Putamen (tissue), 1 donor: ENCODE data around the gene IZUMO4.
A peak's percentile ranks its signal among the peaks of the same experiment; 100 is the strongest.

Experiments used
- DNase-seq: peaks from one replicate; pipeline ENCODE4 v3.0.0-alpha.2; 2016; ENCODE audit warnings: low spot score

IZUMO4 gene

DNA sequence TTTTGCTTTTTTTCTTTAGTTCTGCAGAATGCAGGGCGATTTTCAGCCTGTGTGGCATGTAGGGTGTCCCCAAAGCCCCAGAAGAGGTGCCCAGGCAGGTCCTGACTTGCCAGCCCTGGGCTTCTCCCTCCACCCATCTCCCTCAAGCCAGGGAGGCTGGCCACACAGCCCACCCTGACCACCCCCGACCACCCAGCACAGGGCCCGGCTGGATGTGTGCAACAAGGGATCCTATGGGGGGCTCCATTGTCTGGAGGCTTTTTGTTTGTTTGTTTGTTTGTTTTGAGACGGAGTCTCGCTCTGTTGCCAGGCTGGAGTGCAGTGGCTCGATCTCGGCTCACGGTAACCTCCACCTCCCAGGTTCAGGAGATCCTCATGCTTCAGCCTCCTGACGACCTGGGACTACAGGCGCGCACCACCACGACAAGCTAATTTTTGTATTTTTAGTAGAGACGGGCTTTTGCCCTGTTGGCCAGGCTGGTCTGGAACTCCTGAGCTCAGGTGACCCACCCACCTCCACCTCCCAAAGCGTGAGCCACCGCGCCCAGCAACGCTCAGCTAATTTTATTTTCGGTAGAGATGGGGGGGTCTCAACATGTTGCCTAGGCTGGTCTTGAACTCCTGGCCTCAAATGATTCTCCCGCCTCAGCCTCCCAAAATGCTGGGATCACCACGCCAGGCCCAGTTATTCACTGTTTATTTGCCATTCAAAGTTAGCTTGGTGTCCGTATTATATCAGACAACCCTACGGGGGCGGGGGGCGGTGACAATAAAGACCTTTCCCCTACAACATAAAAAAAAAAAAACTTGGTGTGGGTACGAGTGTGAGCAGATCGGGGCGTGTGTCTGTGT is 37.9 kb upstream of the IZUMO4 start:
- no peak for DNase-seq

DNA sequence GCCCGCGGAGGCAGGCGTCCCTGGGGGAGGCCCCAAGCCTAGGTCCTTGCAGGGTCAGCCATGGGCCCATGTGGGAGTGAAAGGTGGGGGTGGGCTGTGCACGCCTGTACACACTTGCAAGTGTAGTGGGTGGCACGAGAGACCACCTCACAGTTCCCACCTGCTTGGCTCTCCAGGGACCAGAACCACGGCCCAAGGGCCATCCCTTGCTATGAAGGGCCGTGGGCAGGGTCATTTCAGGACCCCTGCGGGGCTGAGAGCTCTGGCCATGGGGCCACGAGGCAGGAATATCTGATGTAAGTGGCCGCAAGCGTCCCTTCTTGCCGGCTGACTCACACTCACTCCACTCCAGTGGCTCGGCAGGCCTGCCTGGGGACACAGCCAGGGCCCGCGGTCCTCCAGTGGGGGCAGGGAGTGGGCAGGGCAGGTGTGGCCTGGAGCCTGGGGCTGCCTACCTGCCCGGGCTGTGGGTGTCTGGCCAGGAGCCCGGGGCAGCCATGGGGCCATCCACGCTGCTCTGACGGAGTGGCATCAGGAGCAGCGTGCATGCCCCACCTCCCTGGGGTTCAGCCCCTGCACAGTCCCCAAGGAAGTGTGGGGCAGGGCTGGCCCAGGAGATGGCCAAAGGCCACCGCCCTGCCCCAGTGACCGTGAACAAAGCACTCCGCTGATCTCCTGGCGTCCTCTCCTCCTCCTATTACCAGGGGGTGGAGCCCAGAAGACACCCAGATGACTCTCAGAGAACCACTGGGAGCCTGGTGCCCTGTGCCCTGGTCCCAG is 37.1 kb upstream of the IZUMO4 start:
- no peak for DNase-seq

DNA sequence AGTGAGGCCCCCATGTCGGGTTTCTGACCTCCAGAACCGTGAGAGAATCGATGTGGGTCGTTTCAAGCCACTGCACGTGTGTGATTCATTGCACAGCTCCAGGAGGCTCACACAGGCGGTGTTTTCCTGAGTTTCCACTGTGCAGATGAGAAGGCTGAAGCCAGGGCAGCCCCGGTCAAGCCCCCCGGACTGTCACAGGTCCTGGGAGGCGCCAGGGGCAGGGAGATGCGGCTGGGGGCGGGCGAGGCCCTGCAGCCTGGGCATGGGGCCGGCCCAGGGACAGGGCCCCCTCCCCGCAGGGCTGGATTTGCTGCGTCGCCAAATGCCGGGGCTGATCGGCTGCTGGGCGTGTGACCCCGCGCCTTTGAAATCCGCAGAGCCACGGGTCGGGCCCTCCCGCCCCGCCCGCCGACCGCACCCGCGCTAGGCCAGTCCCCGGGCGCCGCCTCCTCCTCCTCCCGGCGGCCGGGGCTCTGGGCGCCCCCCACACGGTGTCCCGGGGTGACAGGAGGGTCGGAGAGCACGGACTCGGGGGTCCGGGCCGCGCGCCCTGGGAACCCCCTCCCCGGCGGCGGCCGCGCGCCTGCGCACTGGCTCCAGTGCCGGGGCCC is 35.7 kb upstream of the IZUMO4 start:
- no peak for DNase-seq

DNA sequence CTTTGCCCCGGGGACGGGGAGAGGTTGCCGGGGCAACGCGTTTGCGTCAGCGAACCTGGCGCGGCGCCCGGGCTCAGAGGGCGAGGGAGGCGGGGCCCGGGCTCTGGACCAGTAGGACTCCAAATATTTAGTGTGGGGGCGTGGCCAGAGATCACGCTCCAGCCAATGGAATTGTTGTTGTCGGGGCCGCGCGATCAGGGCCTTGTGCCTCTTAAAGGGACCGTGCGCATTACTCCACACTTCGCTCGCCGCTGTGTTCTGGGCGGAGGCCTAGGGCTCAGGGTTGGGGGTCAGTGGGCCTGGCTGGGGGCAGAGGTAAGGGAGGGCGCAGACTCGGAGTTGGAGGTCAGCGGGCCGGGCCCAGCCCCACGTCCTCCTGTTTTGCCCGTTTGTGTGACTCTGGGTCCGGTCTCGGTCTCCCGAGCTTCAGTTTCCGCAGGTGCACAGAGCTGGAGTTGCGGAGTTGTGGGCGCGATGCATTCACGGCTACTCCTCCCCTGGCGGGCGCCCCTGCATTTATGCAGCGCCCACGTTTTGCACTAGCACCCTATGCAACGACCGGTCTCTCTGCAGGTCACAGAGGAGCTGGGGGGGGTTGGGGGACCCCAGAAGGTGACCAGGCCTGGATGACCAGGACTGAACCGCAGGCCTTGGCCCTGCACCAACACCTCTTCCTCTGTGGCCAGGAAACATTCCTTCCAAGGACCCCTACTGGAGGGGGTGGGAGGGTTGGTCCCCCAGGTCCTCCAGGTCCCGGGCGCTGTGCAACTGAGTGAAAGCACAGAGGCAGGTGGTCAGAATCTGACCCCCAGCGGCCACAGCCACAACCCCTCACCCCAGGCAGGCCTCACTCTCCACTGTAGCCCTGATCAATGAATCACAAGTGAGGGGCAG is 35.0 kb upstream of the IZUMO4 start:
- DNase-seq: peak; percentile 98

DNA sequence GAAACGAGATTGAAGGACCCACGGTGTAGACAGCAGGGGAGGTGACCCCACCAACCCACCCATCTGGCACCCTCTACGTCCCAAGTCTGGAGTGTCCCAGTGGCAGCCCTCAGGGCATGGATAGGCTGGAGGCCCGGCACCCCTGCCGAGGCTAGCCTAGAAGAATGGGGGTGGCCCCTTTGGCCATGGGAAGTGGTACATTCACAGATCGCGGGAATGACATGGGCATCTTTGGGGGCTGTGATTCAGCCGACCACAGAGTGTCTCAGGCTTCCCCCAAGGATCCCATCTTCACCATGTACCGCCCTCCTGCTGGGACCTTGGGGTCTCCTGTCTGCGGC is 34.4 kb upstream of the IZUMO4 start:
- no peak for DNase-seq

DNA sequence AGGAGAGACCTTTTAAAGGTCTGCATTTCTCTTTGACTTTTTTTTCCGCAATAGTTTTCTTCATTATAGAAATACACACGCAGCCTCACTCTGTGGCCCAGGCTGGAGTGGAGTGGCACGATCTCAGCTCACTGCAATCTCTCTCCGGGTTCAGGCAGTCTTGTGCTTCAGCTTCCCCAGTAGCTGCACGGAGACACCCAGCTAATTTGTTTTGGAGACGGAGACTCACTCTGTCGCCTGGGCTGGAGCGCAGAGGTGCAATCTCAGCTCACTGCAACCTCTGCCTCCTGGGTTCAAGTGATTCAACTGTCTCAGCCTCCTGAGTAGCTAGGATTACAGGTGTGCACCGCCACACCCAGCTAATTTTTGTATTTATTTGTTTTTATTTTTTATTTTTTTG is 33.9 kb upstream of the IZUMO4 start:
- no peak for DNase-seq

DNA sequence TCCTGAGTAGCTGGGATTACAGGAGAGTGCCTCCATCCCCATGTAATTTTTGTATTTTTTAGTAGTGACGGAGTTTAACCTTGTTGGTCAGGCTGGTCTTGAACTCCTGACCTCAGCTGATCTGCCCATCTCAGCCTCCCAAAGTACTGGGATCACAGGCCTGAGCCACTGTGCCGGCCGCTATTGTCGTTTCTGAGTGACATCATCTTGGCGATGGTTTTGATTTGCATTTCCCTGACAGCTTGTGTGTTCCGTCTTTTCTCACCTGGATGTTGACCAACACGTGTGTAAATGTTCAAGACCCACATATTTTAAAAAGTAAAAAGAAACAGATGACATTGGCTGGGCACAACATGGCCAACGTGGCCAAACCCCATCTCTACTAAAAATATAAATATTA is 32.9 kb upstream of the IZUMO4 start:
- no peak for DNase-seq

DNA sequence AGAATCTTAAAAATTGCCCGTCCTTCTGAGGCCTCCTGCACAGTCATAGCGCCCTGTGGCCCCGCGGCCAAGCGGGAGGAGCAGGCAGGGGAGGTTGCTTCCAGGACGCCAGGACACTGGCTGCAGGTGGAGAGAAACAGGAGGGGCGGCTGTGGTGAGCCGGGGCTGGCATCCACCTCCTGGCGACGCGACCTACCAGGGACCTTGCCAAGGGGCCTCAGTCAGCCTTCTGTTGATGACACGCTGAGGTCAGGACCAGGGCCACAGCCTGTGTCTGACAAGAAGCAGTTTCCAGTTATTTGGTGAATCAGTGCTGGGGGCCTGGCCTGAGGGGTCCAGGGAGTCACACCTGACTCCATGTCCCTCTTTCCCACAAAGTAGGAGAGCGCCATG is 32.3 kb upstream of the IZUMO4 start:
- no peak for DNase-seq

DNA sequence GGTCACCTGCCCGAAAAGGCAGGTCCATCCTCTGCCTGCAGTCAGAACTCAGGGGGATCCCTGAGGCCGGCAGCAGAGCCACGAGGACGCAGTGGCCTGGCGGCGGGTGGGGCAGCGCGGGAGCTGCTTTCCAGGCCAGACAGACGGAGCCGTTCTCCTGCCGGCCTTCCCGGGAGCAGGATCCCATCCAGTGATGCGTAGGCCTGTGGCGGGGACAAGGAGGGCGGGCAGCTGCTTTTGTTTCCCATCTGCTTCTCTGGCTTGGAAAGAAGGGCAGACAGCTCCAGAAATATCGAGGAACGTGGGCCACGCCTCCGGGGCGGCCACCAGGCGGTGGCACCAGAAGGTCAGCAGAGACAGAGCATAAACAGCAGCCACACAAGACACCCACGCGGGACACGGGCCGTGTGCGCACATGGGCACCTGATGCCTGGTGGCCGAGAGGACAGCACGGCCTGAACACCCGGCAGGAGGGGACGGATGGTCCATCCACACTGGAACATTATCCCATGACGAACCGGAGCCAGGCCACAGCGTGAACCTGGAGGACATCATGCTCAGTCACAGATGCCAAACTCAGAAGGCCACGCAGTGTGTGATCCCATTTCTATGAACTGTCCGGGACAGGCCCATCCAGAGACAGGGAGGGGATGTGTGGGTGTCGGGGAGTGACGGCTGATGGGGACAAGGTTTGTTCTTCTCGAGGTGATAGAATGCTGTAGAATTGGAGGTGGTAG is 31.8 kb upstream of the IZUMO4 start:
- no peak for DNase-seq

DNA sequence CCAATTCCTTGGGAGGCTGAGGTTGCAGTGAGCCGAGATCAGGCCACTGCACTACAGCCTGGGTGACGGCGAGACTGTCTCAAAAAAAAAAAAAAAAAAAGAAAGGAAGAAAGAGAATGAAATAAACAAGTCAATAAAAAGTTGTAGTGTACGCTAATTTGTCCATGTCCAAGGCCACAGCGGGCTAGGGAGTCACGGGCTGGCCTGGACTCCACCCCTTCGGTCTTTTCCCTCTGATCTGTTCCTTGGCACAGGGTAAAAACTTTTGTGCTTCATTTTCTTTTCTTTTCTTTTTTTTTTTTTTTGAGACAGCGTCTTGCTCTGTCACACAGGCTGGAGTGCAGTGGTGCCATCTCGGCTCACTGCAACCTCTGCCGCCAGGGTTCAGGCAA is 26.3 kb upstream of the IZUMO4 start:
- no peak for DNase-seq

DNA sequence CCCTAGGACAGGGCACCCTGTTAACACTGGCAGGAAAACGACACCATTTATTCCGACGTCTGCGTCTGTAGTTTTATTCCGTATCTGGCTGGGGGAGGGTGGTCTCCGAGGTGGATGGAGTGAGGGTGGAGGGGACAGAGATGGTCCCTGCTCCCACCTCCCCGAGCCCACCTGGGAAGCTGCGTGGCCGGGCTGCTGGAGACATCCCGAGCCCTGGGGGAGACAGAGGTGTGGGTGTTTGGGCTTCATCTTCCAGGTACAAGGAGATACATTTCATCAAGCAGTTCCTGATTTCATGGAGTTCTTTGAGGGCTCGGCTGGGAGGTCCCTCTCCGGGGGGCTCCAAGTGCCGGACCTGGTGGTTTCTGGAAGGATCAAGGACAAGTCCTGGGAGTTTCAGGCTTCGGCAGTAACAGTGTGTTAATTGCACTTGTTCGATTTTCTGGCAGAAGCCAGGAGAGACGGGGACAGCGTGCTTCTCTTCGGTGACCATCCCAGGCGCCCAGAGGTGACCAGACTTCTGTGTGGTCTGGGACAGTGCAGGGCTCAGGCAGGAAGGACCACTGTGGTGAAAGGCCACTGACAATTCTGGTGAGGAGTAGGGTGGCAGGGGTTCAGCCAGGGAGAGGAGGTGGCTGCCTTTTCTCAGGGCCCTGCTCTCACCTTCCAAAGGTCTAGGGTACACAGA is 25.6 kb upstream of the IZUMO4 start:
- no peak for DNase-seq

DNA sequence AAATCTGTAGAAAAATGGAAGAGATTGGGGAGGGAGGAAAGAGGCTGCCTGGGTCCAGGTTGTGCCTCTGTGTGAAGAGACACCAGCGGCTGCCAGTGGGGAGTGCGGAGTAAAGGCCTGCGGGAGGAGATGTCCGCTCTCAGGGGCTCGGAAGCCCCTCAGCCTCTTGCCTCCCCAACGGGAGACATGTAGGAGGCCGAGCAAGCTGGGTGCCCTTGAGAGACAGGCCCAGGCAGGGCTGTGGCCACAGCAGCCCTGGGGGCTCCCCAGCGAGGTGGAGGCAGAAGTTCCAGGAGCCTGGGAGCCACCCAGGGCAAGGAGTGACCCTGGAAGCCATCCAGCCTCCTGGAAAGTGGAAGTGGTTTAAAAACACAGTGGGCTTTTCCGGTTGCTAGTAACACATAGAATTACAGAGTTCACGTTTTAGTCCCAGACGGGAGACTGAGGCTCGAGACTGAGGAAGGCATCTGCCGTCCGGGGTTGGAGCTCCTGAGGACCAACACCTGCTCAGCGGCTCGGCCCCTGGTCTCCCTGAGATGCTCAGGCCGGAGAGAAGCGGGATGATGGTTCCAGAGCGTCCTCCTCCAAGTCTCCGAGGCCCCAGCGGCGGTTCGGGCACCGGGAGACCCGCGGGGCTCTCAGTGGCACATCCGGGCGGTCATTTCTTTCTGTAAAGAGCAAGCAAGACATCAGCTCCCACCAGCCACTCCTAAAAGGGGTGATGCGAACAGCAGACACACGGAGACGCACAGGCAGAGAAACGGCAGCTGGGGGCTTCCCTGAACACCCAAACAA is 23.8 kb upstream of the IZUMO4 start:
- no peak for DNase-seq

DNA sequence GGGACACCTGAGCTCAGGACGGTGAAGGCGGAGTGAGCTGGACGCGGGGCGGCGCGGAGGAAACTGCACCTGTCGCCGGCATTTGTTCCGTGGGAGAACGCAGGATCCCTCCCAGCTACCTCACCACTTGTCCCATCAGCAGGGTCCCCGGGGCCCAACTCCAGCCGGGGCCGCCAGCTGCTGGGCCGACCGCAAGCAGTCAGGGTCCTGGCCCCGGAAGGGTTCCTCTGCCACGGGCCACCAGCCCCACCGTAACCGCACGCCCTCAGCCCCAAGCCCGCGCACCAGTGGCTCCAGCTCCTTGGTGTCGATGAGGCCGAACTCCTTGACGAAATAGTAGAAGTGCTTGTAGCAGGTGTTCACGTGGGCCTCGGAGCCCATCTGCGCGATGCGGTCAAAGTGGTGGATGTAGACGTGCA is 20.2 kb upstream of the IZUMO4 start:
- DNase-seq: no peak

DNA sequence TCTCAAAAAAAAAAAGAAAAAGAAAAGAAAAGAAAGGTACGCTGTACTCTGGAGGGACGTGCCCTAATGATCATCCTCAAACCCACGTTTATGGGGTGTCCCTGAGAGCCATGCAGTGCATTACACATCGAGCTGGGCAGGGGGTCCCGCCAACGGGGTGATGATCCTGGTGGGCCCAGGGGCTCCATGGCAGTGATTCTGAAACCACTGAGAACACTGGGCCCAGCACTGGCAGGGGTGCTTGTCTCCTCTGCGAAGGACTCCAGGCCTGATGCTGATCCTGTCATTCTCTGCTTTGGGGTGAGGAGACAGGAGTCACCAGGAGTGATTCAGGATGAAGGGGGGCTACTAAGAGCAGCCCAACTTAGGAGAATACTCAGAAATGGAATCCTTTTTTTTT is 19.3 kb upstream of the IZUMO4 start:
- no peak for DNase-seq

DNA sequence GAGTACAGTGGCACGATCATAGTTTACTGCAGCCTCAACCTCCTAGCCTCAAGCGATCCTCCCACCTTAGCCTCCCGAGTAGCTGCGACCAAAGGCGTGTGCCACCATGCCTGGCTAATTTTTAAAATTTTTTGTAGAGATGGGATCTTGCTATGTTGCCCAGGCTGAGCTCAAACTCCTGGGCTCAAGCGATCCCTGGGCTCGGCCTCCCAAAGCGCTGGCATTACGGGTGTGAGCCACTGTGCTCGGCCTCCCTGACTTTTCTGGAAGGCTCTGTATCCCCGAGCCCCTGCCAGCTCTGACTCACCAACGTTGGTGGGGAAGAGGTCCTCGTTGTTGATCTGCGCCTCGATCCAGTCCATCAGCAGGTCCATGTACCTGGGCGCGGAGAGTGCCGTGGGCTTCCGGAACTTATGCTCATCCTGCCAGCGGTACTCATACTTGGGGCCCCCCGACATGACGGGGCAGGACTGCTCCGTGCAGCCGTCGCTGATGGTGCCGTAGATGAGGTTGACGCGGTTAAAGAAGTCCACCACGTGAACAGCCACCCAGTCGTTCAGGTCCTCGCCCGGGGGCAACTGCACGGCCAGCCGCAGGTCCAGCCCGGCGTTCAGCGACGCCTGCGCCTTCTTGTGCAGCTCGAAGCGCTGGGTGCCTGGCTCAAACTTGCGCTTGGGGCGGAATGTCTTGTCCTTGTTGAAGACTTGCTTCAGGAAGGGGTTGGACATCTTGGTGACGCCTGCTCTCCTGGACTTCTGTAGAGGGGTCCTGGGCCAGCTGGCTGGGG is 18.7 kb upstream of the IZUMO4 start:
- no peak for DNase-seq

DNA sequence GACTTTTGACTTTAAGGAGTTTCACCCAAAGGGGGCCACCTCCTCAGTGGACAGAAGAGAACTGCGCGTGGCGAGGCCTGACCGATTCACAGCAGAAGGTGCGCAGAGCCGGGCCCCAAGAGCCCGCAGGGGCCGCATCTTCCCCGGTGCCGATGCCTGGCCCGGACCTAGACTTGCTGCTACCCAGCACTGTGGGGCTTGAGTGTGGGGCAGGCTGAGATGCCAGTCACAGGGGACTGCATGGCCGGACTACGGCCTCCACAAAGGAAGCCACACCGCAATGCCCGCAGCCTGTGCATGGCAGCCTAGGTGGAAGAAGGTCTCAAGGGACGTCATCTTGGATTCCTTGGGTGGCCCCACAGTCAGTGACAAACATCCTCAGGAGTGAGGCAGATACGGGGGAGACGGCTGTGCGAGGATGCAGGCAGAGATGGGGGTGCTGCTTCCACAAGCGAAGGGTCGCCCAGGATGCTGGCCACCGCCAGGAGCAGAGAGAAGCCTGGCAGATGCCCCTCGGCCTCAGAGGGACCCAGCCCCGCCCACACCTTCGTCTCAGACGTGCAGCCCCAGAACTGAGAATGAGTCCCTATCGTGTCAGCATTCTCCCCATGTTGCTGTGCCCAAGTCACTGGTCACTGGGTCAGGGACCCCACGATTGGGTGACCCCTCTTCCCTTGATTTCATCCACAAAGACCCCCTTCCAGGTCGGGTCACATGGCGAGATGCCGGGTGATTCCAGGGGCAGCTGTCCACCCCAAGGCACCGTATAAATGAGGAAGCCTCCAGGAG is 17.4 kb upstream of the IZUMO4 start:
- no peak for DNase-seq

DNA sequence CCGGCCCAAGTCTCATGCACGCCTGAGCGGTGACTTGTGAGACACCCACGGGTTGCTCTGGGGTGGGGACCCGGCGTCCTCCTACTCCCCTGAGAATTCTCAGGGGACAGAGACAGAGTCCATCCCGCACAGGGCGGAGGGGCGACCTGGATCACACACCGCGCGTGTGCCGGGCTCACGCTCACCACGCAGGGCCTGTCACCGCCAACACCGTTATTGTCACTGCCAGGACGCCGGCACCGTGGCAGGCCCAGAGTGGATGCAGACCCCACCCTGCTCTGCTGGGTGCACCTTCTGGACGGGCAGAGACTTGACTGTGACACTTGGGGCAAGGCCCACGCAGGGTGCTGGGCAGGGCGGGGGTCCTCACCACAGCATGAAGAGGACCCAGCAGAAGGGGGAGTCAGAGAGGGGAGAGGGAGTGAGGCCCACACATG is 16.8 kb upstream of the IZUMO4 start:
- no peak for DNase-seq

DNA sequence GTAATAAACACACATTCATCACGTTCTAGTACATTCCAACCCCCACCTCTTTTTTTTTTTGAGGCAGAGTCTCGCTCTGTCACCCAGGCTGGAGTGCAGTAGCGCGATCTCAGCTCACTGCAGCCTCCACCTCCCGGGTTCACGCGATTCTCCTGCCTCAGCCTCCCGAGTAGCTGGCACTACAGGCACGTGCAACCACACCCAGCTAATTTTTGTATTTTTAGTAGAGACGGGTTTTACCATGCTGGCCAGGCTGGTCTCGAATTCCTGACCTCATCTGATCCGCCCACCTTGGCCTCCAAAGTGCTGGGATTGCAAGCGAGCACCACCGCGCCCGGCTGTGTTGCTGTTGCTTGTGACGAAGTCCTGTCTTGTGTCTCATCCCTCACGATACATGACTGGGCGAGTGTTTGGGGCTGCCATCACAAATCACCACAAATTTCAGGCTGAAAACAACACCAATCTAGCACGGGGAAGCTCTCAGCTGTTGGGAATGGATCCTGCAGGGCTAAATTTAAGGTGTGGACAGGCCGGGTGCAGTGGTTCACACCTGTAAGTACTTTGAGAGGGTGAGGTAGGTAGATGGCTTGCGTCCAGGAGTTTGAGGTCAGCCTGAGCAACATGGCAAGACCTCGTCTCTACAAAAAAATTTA is 16.3 kb upstream of the IZUMO4 start:
- no peak for DNase-seq
